HG02642 (cell line): ENCODE data around the gene POLR3E.

ENCODE experiments used
- ATAC-seq: cut with Tn5 transposase; IDR thresholded peaks from one replicate; pipeline ENCODE4 v1.9.1; 2021; ENCODE audit warnings: mild to moderate bottlenecking; ENCODE audit not compliant: unreplicated experiment, poor library complexity

POLR3E gene

GRCh38 chr16:22314661-22315626 lies 17.7 kb downstream of the POLR3E start:
- ATAC-seq, result no peak

- ATAC-seq, result no peak
These were observed 18.8 kb downstream of the POLR3E start for GRCh38 chr16:22315979-22316378.

GRCh38 chr16:22316411-22316811 lies 19.2 kb downstream of the POLR3E start:
- ATAC-seq, result no peak

GRCh38 chr16:22317001-22317530 lies 19.9 kb downstream of the POLR3E start:
- ATAC-seq, result no peak

GRCh38 chr16:22317625-22318024 lies 20.4 kb downstream of the POLR3E start:
- no peak for ATAC-seq

GRCh38 chr16:22318690-22319358 lies 21.6 kb downstream of the POLR3E start:
- no peak for ATAC-seq

- ATAC-seq, result no peak
These were observed 23.5 kb downstream of the POLR3E start for GRCh38 chr16:22320572-22321339.

GRCh38 chr16:22321340-22322001 lies 24.3 kb downstream of the POLR3E start:
- ATAC-seq, result no peak

- ATAC-seq, result no peak
These were observed 24.8 kb downstream of the POLR3E start for GRCh38 chr16:22322021-22322471.

GRCh38 chr16:22322741-22323140 lies 25.5 kb downstream of the POLR3E start:
- ATAC-seq, result no peak

GRCh38 chr16:22323173-22323958 lies 26.2 kb downstream of the POLR3E start:
- ATAC-seq, result no peak

GRCh38 chr16:22323959-22324786 lies 27.0 kb downstream of the POLR3E start:
- ATAC-seq, result no peak

GRCh38 chr16:22324787-22325597 lies 27.8 kb downstream of the POLR3E start:
- ATAC-seq, result no peak

GRCh38 chr16:22325598-22326368 lies 28.6 kb downstream of the POLR3E start:
- ATAC-seq, result no peak

- no peak for ATAC-seq
These were observed 29.1 kb downstream of the POLR3E start for GRCh38 chr16:22326369-22326652.

GRCh38 chr16:22326771-22327445 lies 29.7 kb downstream of the POLR3E start:
- ATAC-seq, result no peak

GRCh38 chr16:22327446-22327775 lies 30.2 kb downstream of the POLR3E start:
- no peak for ATAC-seq
